HL-60/S4 treated with phorbol 12-myristate 13-acetate at 8.2 ng/mL for 4 days and 3 days (cell line): ENCODE data around the gene TUBG2.
"Not testable (repeated sequence)": the region's sequence is repeated elsewhere in the genome, so short reads cannot be mapped to it uniquely, and the experiment has no call there.

ENCODE experiments used
- in situ Hi-C: fragments of 300-500 bp; cut with MboI; formaldehyde crosslinking; loops from 2 replicates; pipeline ENCODE4 v1.15.0; 2022; ENCODE audit warnings: low sequenced_read_pairs

Gene TUBG2

GRCh38 chr17:42653179-42654124 is 5.6 kb upstream of the TUBG2 start:
- in situ Hi-C loops, result no loop called here

- in situ Hi-C loops, result no loop called here
Measured at GRCh38 chr17:42655528-42655927, 3.6 kb upstream of the TUBG2 start.

GRCh38 chr17:42657824-42658588 is 1.1 kb upstream of the TUBG2 start:
- in situ Hi-C loops, result no loop called here

GRCh38 chr17:42659932-42660274 is 819 bp downstream of the TUBG2 start:
- in situ Hi-C loops, result not testable (repeated sequence)

GRCh38 chr17:42660692-42661345 is 1.7 kb downstream of the TUBG2 start:
- in situ Hi-C loops, result no loop called here

- in situ Hi-C loops, result no loop called here
Measured at GRCh38 chr17:42665581-42666001, 6.5 kb downstream of the TUBG2 start.

GRCh38 chr17:42666126-42666525 is 7.0 kb downstream of the TUBG2 start:
- in situ Hi-C loops, result not testable (repeated sequence)

GRCh38 chr17:42667088-42667951 is 8.2 kb downstream of the TUBG2 start:
- in situ Hi-C loops, result no loop called here

GRCh38 chr17:42669705-42669976 is 10.6 kb downstream of the TUBG2 start:
- in situ Hi-C loops, result no loop called here

- in situ Hi-C loops, result no loop called here
Measured at GRCh38 chr17:42669977-42670788, 11.1 kb downstream of the TUBG2 start.

- in situ Hi-C loops, result no loop called here
Measured at GRCh38 chr17:42670789-42671657, 11.9 kb downstream of the TUBG2 start.

GRCh38 chr17:42672038-42672437 is 13.0 kb downstream of the TUBG2 start:
- in situ Hi-C loops, result no loop called here

- in situ Hi-C loops, result no loop called here
Measured at GRCh38 chr17:42673266-42673884, 14.3 kb downstream of the TUBG2 start.

- in situ Hi-C loops, result no loop called here
Measured at GRCh38 chr17:42673885-42674754, 15.0 kb downstream of the TUBG2 start.

- in situ Hi-C loops, result no loop called here
Measured at GRCh38 chr17:42674755-42675347, 15.8 kb downstream of the TUBG2 start.

GRCh38 chr17:42675348-42675964 is 16.4 kb downstream of the TUBG2 start:
- in situ Hi-C loops, result no loop called here

GRCh38 chr17:42675965-42676423 is 16.9 kb downstream of the TUBG2 start:
- in situ Hi-C loops, result no loop called here
